SJCRH30 (cell line): ENCODE data around the gene CREBRF. TPM values are rescaled to one million over a fixed set of nuclear protein-coding genes. Genes with fewer than 3 reads are reported as not detected.
"Not testable (repeated sequence)": the region's sequence is repeated elsewhere in the genome, so short reads cannot be mapped to it uniquely, and the experiment has no call there.

Experiments
- DNase-seq, 2 experiments: peaks; one replicate each; pipeline ENCODE4 v3.0.0-alpha.2; 2015 to 2020
- H3K27ac ChIP-seq: fragments of 250-450 bp; sonication (Bioruptor Pico); 2 replicates; pipeline ENCODE4 v1.5.1; 2020; ENCODE audit warnings: mild to moderate bottlenecking, moderate library complexity
- H3K27me3 ChIP-seq: fragments of 250-450 bp; sonication (Bioruptor Pico); 2 replicates; pipeline ENCODE4 v1.5.1; 2020; ENCODE audit warnings: mild to moderate bottlenecking, moderate library complexity
- H3K36me3 ChIP-seq: fragments of 250-450 bp; sonication (Bioruptor Pico); 2 replicates; pipeline ENCODE4 v1.5.1; 2020; ENCODE audit warnings: mild to moderate bottlenecking, moderate library complexity
- H3K4me1 ChIP-seq: fragments of 250-450 bp; sonication (Bioruptor Pico); 2 replicates; pipeline ENCODE4 v1.5.1; 2020; ENCODE audit warnings: mild to moderate bottlenecking, moderate library complexity
- H3K4me3 ChIP-seq: fragments of 250-450 bp; sonication (Bioruptor Pico); 2 replicates; pipeline ENCODE4 v1.5.1; 2020; ENCODE audit warnings: mild to moderate bottlenecking, moderate library complexity
- H3K9me3 ChIP-seq: fragments of 250-450 bp; sonication (Bioruptor Pico); replicated peaks from 2 replicates; pipeline ENCODE4 v1.5.1; 2020; ENCODE audit warnings: mild to moderate bottlenecking, moderate library complexity
- total RNA-seq: library from RNA; depleted of rRNA; stranded (reverse); fragments of >200 nt; shearing (Covaris generic); gene quantifications from 2 replicates; pipeline ENCODE4 v1.2.3, GENCODE V29; 2014

CREBRF gene
- total RNA-seq, 1 experiment from 2014 or later: 3.1 TPM

- H3K4me3 ChIP-seq: no peak overlapping the region
- no peaks in the 10 kb centered on the region for H3K9me3 ChIP-seq
- H3K36me3 ChIP-seq: no peaks in the 10 kb centered on the region
- H3K4me1 ChIP-seq: peaks cover 15% of the 10 kb centered on the region
- no peak overlapping the region for H3K27ac ChIP-seq
- no peak for DNase-seq
- no peaks in the 10 kb centered on the region for H3K27me3 ChIP-seq
Observed at GRCh38 chr5:173090639-173091038, 34.5 kb downstream of the CREBRF start.

DNA sequence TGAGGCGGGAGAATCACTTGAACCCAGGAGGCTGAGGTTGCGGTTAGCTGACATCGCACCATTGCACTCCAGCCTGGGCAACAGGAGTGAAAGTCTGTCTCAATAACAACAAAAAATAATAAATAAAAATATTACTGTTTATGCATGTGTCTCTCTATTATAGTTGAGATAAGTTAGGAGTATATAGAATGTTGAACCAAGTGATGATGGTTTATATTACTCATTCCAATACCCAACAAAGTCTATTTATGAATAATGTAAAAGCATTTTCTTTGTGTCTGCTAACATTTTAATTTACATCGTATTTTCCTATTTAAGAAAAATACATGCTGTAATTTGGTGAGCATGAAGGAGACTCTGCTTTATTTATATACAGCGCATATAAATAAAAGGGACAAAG is 35.8 kb downstream of the CREBRF start:
- Histone ChIP-seq H3K4me3 (no peak overlapping the region), H3K9me3 (no peaks in the 10 kb centered on the region), H3K36me3 (no peaks in the 10 kb centered on the region), H3K27ac (no peak overlapping the region), H3K4me1 (peaks cover 15% of the 10 kb centered on the region), H3K27me3 (no peaks in the 10 kb centered on the region)
- DNase-seq: no peak

- DNase-seq: no peak
- Histone ChIP-seq H3K27me3 (no peaks in the 10 kb centered on the region), H3K27ac (no peak overlapping the region), H3K4me1 (peaks cover 15% of the 10 kb centered on the region), H3K36me3 (no peaks in the 10 kb centered on the region), H3K9me3 (no peaks in the 10 kb centered on the region), H3K4me3 (no peak overlapping the region)
Observed at GRCh38 chr5:173093606-173094005, 37.5 kb downstream of the CREBRF start.

DNA sequence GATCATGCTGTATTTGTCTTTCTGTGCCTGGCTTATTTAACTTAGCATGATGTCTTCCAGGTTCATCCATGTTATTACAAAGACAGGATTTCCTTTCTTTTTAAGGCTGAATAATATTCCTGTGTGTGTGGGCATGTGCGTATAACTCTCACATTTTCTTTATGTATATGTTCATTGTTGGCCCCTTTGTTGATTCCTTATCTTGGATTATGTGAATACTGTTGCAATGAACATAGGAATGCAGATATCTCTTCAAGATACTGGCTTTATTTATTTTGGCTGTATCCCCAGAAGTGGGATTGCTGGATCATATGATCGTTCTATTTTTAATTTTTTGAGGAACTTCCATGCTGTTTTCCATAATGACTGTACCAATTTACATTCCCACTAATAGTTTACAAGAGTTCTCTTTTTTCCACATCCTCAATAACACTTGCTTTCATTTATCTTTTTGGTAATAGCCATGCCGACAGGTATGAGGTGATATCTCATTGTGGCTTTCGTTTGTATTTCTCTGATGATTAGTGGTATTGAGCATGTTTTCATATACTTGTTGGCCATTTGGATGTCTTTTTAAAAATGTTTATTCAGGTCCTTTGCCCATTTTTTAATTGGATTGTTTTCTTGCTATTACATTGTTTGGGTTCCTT is 38.0 kb downstream of the CREBRF start:
- H3K27ac ChIP-seq: no peak overlapping the region
- H3K4me3 ChIP-seq: no peak overlapping the region
- peak; percentile 14 to 60 for DNase-seq
- peaks cover 15% of the 10 kb centered on the region for H3K4me1 ChIP-seq
- no peaks in the 10 kb centered on the region for H3K36me3 ChIP-seq
- no peaks in the 10 kb centered on the region for H3K27me3 ChIP-seq
- H3K9me3 ChIP-seq: no peaks in the 10 kb centered on the region

DNA sequence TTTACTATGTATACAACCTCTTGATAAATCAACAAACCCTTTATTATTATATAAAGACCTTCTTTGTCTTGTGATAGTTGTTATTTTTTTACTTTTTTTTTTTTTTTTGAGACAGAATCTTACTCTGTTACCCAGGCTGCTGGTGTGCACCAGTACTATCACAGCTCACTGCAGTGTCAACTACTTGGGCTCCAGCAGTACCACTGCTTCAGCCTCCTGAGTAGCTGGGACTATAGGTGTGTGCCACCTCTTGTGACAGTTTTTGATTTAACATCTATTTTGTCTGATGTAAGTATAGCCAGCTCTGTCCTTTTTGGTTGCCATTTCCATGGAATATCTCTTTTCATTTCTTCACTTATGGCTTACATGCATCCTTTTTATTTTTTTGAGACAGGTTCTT is 42.6 kb downstream of the CREBRF start:
- H3K9me3 ChIP-seq: peaks cover 7% of the 10 kb centered on the region; the same call in 1 of the 2 replicates
- no peak overlapping the region for H3K4me3 ChIP-seq
- peaks cover 11% of the 10 kb centered on the region for H3K4me1 ChIP-seq
- H3K36me3 ChIP-seq: no peaks in the 10 kb centered on the region
- DNase-seq: no peak
- H3K27me3 ChIP-seq: no peaks in the 10 kb centered on the region
- no peak overlapping the region for H3K27ac ChIP-seq

GRCh38 chr5:173099461-173099860 is 43.3 kb downstream of the CREBRF start:
- no peak for DNase-seq
- Histone ChIP-seq H3K9me3 (peaks cover 7% of the 10 kb centered on the region; the same call in 1 of the 2 replicates), H3K27ac (no peak overlapping the region), H3K4me1 (peaks cover 5% of the 10 kb centered on the region), H3K4me3 (no peak overlapping the region), H3K27me3 (no peaks in the 10 kb centered on the region), H3K36me3 (no peaks in the 10 kb centered on the region)

DNA sequence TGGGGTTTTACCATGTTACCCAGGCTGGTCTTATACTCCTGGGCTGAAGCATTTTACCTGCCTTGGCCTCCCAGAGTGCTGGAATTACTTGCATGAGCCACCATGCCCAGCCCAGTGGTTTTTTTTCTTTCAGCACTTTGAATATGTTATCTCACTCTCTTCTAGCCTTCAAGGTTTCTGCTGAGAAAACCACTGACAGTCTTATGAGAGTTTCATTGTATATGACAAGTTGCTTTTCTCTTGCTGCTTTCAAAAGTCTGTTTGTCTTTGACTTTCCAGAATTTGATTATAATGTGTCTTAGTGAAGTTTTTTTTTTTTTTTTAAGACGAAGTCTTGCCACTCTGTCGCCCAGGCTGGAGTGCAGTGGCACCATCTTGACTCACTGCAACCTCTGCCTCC is 45.1 kb downstream of the CREBRF start:
- DNase-seq: no peak
- H3K27ac ChIP-seq: no peak overlapping the region
- no peaks in the 10 kb centered on the region for H3K27me3 ChIP-seq
- H3K9me3 ChIP-seq: peaks cover 7% of the 10 kb centered on the region; the same call in 1 of the 2 replicates
- no peaks in the 10 kb centered on the region for H3K4me1 ChIP-seq
- H3K36me3 ChIP-seq: no peaks in the 10 kb centered on the region
- H3K4me3 ChIP-seq: no peak overlapping the region

DNA sequence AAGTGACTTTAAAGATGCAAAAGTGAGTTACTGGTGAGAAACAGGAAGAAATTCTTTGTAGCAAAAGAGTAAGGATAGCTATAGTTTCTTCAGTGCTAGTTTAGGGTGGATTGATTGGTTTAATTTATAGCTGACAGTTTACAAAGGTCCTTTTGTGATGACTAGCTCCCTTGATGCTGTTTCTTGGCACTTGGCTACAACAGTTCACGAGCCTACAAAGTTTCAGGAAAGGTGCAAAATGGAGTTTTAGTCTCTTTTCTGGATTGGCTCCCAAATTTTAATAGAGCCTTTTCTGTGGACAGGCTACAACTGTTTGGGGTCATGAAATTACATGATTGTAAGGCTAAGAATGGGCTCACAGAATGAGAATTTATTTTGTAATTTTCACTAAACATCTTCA is 47.3 kb downstream of the CREBRF start:
- Histone ChIP-seq H3K36me3 (no peaks in the 10 kb centered on the region), H3K9me3 (peaks cover 7% of the 10 kb centered on the region; the same call in 1 of the 2 replicates), H3K4me3 (no peak overlapping the region), H3K27ac (no peak overlapping the region), H3K27me3 (no peaks in the 10 kb centered on the region), H3K4me1 (no peaks in the 10 kb centered on the region)
- no peak for DNase-seq

DNA sequence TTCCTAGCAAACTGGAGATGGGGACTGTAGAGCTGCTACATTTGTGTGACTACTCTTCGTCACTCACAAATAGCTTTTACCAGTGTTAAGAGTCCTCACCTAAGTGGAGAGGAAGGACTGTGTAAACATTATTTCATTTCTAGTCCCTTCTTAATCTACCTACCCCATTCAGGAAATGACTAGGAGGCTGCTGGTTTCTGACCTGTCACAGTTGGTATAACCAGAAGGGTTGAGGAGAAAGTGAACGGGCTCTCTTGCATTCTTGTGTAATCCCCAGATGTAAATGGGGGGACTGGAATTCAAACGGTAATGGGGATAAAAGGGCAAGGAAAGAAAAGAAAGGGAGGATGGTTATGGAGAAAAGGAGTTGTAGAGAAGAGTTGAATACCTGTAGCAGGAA is 52.8 kb downstream of the CREBRF start:
- Histone ChIP-seq H3K27me3 (no peaks in the 10 kb centered on the region), H3K9me3 (no peaks in the 10 kb centered on the region), H3K36me3 (no peaks in the 10 kb centered on the region), H3K4me1 (no peaks in the 10 kb centered on the region), H3K4me3 (no peak overlapping the region), H3K27ac (no peak overlapping the region)
- DNase-seq: no peak

DNA sequence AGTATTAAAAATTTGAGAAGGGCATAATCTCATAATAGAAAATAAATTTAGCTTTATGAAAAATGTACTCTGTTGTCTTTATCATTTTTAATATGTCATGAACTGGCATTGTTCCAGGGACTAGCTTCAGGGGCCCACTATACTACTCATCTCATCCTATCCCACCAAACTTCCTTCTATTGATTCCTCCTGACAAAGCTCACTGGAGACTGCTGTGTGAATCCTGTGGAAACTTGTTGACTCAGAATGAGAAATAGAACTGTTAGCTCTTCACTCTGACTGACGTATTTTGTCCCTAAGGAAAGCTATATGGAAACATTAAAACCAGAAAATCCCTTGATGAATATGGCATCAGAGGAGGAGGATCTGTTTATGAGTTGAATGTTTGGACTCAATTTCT is 58.4 kb downstream of the CREBRF start:
- Histone ChIP-seq H3K9me3 (no peaks in the 10 kb centered on the region), H3K27ac (no peak overlapping the region), H3K4me3 (no peak overlapping the region), H3K36me3 (no peaks in the 10 kb centered on the region), H3K27me3 (no peaks in the 10 kb centered on the region), H3K4me1 (no peaks in the 10 kb centered on the region)
- no peak for DNase-seq

- DNase-seq: no peak
- H3K36me3 ChIP-seq: no peaks in the 10 kb centered on the region
- H3K9me3 ChIP-seq: no peaks in the 10 kb centered on the region
- H3K27me3 ChIP-seq: no peaks in the 10 kb centered on the region
- H3K4me3 ChIP-seq: no peak overlapping the region
- H3K27ac ChIP-seq: no peak overlapping the region
- H3K4me1 ChIP-seq: no peaks in the 10 kb centered on the region
Observed at GRCh38 chr5:173119719-173120118, 63.6 kb downstream of the CREBRF start.

DNA sequence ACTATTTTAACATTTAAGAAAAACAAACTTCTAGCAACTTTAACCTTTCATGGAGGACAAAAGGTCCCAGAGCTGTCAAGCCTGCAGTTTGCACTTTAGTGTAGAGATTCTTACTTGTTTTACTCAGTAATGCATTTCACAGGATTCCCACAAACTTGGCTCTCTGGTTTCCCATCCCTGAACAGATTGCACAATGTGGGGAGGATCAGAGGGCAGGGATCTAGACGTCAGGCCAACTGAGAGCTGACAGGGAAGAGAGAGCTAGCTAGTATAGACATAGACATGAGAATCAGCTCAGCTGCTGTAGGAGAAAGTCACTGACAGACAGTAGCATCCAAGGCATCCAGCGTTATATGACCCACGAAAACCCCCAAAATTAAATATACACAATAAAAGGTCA is 67.3 kb downstream of the CREBRF start:
- no peak overlapping the region for H3K4me3 ChIP-seq
- H3K36me3 ChIP-seq: no peaks in the 10 kb centered on the region
- no peaks in the 10 kb centered on the region for H3K27me3 ChIP-seq
- H3K4me1 ChIP-seq: no peaks in the 10 kb centered on the region
- H3K27ac ChIP-seq: no peak overlapping the region
- no peaks in the 10 kb centered on the region for H3K9me3 ChIP-seq
- no peak for DNase-seq

DNA sequence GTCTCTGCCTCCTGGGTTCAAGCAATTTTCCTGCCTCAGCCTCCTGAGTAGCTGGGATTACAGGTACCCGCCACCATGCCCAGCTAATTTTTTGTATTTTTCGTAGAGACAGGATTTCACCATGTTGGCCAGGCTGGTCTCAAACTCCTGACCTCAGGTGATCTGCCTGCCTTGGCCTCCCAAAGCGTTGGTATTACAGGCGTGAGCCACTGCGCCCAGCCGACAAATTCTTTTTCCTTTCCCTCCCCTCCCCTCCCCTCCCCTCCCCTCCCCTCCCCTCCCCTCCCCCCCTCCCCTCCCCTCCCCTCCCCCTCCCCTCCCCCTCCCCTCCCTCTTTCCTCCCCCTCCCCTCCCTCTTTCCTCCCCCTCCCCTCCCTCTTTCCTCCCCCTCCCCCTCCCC is 76.0 kb downstream of the CREBRF start:
- DNase-seq, H3K27me3 ChIP-seq: not testable (repeated sequence)

DNA sequence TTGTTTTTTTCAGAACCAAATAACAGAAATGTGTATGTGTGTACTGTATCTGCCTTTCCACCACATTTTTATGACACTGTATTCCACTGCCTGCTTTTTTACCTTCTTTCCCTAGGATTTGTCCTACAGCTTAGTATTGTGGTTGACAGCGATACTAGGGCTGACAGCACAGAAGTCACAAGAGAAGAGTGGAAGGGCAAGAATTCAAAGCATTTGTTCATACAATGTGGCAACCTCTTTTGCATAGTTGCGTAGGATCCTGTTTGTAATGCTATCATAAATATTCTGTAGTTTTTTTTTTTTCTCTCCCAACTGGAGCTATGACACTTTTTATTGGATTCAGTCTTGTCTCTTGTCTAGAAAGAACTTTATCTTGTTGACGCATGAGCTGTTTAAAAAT is 82.6 kb downstream of the CREBRF start:
- no peaks in the 10 kb centered on the region for H3K27me3 ChIP-seq
- no peak overlapping the region for H3K27ac ChIP-seq
- H3K9me3 ChIP-seq: no peaks in the 10 kb centered on the region
- no peaks in the 10 kb centered on the region for H3K4me1 ChIP-seq
- no peak for DNase-seq
- no peak overlapping the region for H3K4me3 ChIP-seq
- H3K36me3 ChIP-seq: no peaks in the 10 kb centered on the region; the same call in 1 of the 2 replicates

More for the DNA sequence above, 76.0 kb downstream of the CREBRF start:
- not testable (repeated sequence) for H3K9me3 ChIP-seq, H3K4me1 ChIP-seq, H3K27ac ChIP-seq, H3K36me3 ChIP-seq, H3K4me3 ChIP-seq

DNA sequence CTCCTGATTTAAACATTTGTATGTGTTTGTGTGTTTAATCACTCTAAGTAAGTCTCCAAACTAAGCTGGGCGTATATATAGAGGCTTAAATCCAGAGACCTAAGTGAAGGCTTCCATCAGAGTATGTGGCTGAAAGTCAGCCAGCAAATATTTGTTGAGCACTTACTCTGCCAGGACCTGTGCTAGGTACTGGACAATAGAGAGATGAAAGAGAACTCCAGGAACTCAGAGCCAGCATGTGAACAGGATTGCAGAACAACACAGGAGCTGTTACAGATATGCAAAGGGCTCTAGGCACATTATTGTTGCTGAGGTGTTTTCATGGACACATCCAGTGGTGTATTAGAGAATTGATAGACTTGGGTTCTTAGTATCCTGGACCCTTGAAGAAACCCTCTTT is 83.5 kb downstream of the CREBRF start:
- H3K36me3 ChIP-seq: no peaks in the 10 kb centered on the region; the same call in 1 of the 2 replicates
- no peak overlapping the region for H3K27ac ChIP-seq
- H3K27me3 ChIP-seq: no peaks in the 10 kb centered on the region
- H3K4me1 ChIP-seq: peaks cover 2% of the 10 kb centered on the region; the same call in 1 of the 2 replicates
- H3K9me3 ChIP-seq: no peaks in the 10 kb centered on the region
- DNase-seq: no peak
- no peak overlapping the region for H3K4me3 ChIP-seq

DNA sequence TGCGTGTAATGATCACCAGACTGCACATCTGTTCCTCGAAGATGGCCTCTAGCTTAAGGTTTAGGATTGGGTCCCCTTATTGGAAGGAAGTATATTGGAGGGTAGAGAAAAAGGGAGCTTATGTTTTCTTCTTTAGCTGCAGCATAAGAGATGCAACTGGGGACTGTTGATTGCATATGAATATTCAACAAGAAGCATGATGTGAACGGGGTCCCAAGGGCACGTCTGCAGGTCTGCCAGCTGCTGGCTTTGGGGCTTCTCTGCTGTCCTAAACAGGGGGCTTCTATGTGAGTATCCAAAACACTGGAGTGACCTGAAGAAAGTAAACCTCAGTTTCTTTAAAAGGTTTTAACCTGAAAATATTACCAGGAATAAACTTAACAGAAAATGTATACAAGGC is 84.6 kb downstream of the CREBRF start:
- DNase-seq: no peak
- Histone ChIP-seq H3K4me3 (no peak overlapping the region), H3K27ac (no peak overlapping the region), H3K9me3 (no peaks in the 10 kb centered on the region), H3K36me3 (no peaks in the 10 kb centered on the region; the same call in 1 of the 2 replicates), H3K27me3 (no peaks in the 10 kb centered on the region), H3K4me1 (peaks cover 2% of the 10 kb centered on the region; the same call in 1 of the 2 replicates)
